SK-N-SH (cell line): Measurements from ENCODE around the gene TSACC. TPM values are rescaled to one million over a fixed set of nuclear protein-coding genes. Genes with fewer than 3 reads are reported as not detected.

Experiments
- CTCF ChIA-PET: fragments of 300-600, 350-600 bp; formaldehyde crosslinking; extraction: SDS; loops from one replicate; lab custom pipeline; 2021; lab: Yijun Ruan, JAX
- POLR2A ChIA-PET: fragments of 350-600 bp; sonication (Branson Sonifier 250); formaldehyde crosslinking; extraction: SDS; loops from one replicate; lab custom pipeline; 2020; ENCODE audit warnings: antibody characterized with exemption, inconsistent platforms; lab: Yijun Ruan, JAX
- DNase-seq: peaks from one replicate; pipeline ENCODE4 v3.0.0; 2012
- H2AFZ ChIP-seq: fragments of 200-600 bp; sonication (generic); 2 replicates; pipeline ENCODE4 v1.8.1; 2016; ENCODE audit warnings: antibody characterized with exemption, mild to moderate bottlenecking, low read depth
- H3F3A ChIP-seq: fragments of 200-600 bp; sonication (generic); replicated peaks from 2 replicates; pipeline ENCODE3; 2016; ENCODE audit warnings: antibody characterized with exemption, mild to moderate bottlenecking; ENCODE audit not compliant: insufficient read depth
- H3K27ac ChIP-seq, 2 experiments: fragments of 200-500 bp in 1 of 2; fragments of 200-600 bp in 1 of 2; sonication (Bioruptor generic) in 1 of 2; sonication (generic), shearing (Covaris generic) in 1 of 2; 2 replicates each; pipeline versions ENCODE4 v1.5.1 to v1.6.1; 2014 to 2016; ENCODE audit warnings: low read depth in 2 of 2, inconsistent platforms in 1 of 2, low read length in 1 of 2, mild to moderate bottlenecking in 1 of 2, mixed read lengths in 1 of 2
- H3K27me3 ChIP-seq: fragments of 200-600 bp; sonication (generic), shearing (Covaris generic); 2 replicates; pipeline ENCODE4 v1.6.1; 2016; ENCODE audit warnings: mixed run types; ENCODE audit not compliant: insufficient read depth
- H3K36me3 ChIP-seq, 2 experiments: fragments of 200-500 bp in 1 of 2; fragments of 200-600 bp in 1 of 2; sonication (Bioruptor generic) in 1 of 2; sonication (generic) in 1 of 2; replicated peaks in 1 of 2; 2 replicates each; pipeline versions ENCODE3 to v1.5.1; 2014 to 2016; ENCODE audit warnings: low read length in 1 of 2, mild to moderate bottlenecking in 1 of 2; ENCODE audit not compliant: insufficient read depth in 2 of 2, control insufficient read depth in 1 of 2
- H3K4me1 ChIP-seq, 2 experiments: fragments of 200-500 bp in 1 of 2; fragments of 200-600 bp in 1 of 2; sonication (Bioruptor generic) in 1 of 2; sonication (generic), shearing (Covaris generic) in 1 of 2; 2 replicates each; pipeline versions ENCODE4 v1.5.1 to v1.6.1; 2014 to 2016; ENCODE audit warnings: low read depth in 1 of 2, low read length in 1 of 2, mixed run types in 1 of 2; ENCODE audit not compliant: insufficient read depth in 2 of 2, control insufficient read depth in 1 of 2
- H3K4me2 ChIP-seq: fragments of 200-600 bp; sonication (generic), shearing (Covaris generic); 2 replicates; pipeline ENCODE4 v1.6.1; 2017; ENCODE audit warnings: mixed run types
- H3K4me3 ChIP-seq, 2 experiments: fragments of 200-500 bp in 1 of 2; fragments of 200-600 bp in 1 of 2; sonication (Bioruptor generic) in 1 of 2; sonication (generic), shearing (Covaris generic) in 1 of 2; 2 replicates each; pipeline versions ENCODE4 v1.5.1 to v1.8.1; 2014 to 2016; ENCODE audit warnings: low read depth in 2 of 2, inconsistent platforms in 1 of 2, low read length in 1 of 2, mild to moderate bottlenecking in 1 of 2, mixed read lengths in 1 of 2, moderate library complexity in 1 of 2
- H3K79me2 ChIP-seq: fragments of 200-600 bp; sonication (generic); 2 replicates; pipeline ENCODE4 v1.8.1; 2017; ENCODE audit warnings: mild to moderate bottlenecking; ENCODE audit not compliant: insufficient read depth
- H3K9ac ChIP-seq: fragments of 200-600 bp; sonication (generic); 2 replicates; pipeline ENCODE4 v1.6.1; 2017; ENCODE audit warnings: mixed run types
- H3K9me2 ChIP-seq: fragments of 200-600 bp; sonication (generic); 2 replicates; pipeline ENCODE4 v1.6.1; 2017; ENCODE audit warnings: mixed run types
- H3K9me3 ChIP-seq: fragments of 200-600 bp; sonication (generic); 2 replicates; pipeline ENCODE4 v1.6.1; 2017; ENCODE audit warnings: mixed run types, mild to moderate bottlenecking, moderate library complexity
- H4K20me1 ChIP-seq: fragments of 200-600 bp; sonication (generic); 2 replicates; pipeline ENCODE4 v1.6.1; 2017; ENCODE audit warnings: mild to moderate bottlenecking, mixed run types; ENCODE audit not compliant: insufficient read depth
- CHD2 ChIP-seq: fragments of 150-350 bp; IDR thresholded peaks from 2 replicates; pipeline ENCODE4 v1.6.1; 2018; ENCODE audit warnings: low read length; ENCODE audit not compliant: partially characterized antibody
- EP300 ChIP-seq, 2 experiments: IDR thresholded peaks; 2 replicates each; pipeline versions ENCODE4 v1.4.0 to v1.6.1; 2012; ENCODE audit warnings: borderline replicate concordance in 1 of 2, low read depth in 1 of 2, low read length in 1 of 2
- EZH2phosphoT487 ChIP-seq: fragments of 200-600 bp; sonication (generic); IDR thresholded peaks from 2 replicates; pipeline ENCODE4 v1.6.1; 2017; ENCODE audit warnings: low read depth, mixed run types, mild to moderate bottlenecking, antibody characterized with exemption, moderate library complexity, borderline replicate concordance
- MAX ChIP-seq: IDR thresholded peaks from 2 replicates; pipeline ENCODE4 v1.4.0; 2012; ENCODE audit warnings: low read depth
- NFIC ChIP-seq: IDR thresholded peaks from 2 replicates; pipeline ENCODE4 v1.4.0; 2012; ENCODE audit warnings: borderline replicate concordance
- RFX5 ChIP-seq: IDR thresholded peaks from 2 replicates; pipeline ENCODE4 v1.6.1; 2012; ENCODE audit warnings: mild to moderate bottlenecking, improper control_type of control experiment, low read length
- SIN3A ChIP-seq: IDR thresholded peaks from 2 replicates; pipeline ENCODE4 v1.6.1; 2012; ENCODE audit warnings: low read depth, mild to moderate bottlenecking, low read length, moderate library complexity, borderline replicate concordance
- TEAD4 ChIP-seq: IDR thresholded peaks from 2 replicates; pipeline ENCODE4 v1.4.0; 2012; ENCODE audit warnings: mild to moderate bottlenecking, borderline replicate concordance; ENCODE audit not compliant: insufficient read depth
- USF2 ChIP-seq: fragments of 150-350 bp; IDR thresholded peaks from 2 replicates; pipeline ENCODE4 v1.6.1; 2017; ENCODE audit warnings: antibody characterized with exemption, low read length, low read depth, borderline replicate concordance
- ZBTB33 ChIP-seq: IDR thresholded peaks from 2 replicates; pipeline ENCODE4 v1.4.0; 2012; ENCODE audit warnings: low read depth, borderline replicate concordance
- WGBS: methylation state at CpG from one replicate; pipeline ENCODE4 v1.1.6; 2017; ENCODE audit warnings: low lambda C conversion rate; 5-methylcytosine and 5-hydroxymethylcytosine counted together
- polyA plus RNA-seq, 3 experiments: library from polyadenylated mRNA; depleted of rRNA; stranded (reverse); fragments of >200 nt; gene quantifications; 2 replicates each; pipeline ENCODE4 v1.2.3, GENCODE V29; 2012

The TSACC gene
- polyA plus RNA-seq, 1 of the 3 experiments (the other 2 are of a cell fraction) = 1.5 TPM

GRCh38 chr1:156386134-156386901 is 48.0 kb downstream of the TSACC start:
- Histone ChIP-seq H3K9ac (no peak overlapping the region), H2AFZ (no peak overlapping the region), H3K27me3 (no peaks in the 10 kb centered on the region; the same call in 1 of the 2 replicates), H4K20me1 (no peaks in the 10 kb centered on the region), H3K27ac (no peak overlapping the region), H3K79me2 (no peaks in the 10 kb centered on the region), H3K4me3 (no peak overlapping the region), H3K9me3 (no peaks in the 10 kb centered on the region), H3K36me3 (no peaks in the 10 kb centered on the region), H3K4me2 (no peak overlapping the region), H3K4me1 (peaks cover 0 to 6% of the 10 kb centered on the region in 2 experiments; a peak in 1 of 4 replicates), H3F3A (no peaks in the 10 kb centered on the region), H3K9me2 (no peaks in the 10 kb centered on the region)
- TF ChIP-seq SIN3A (no peak), TEAD4 (no peak), ZBTB33 (no peak), EZH2phosphoT487 (no peak), USF2 (no peak), EP300 (IDR thresholded peaks at IDR 0.05; ENCODE audit: borderline replicate concordance in 1 of 2, low read depth in 1 of 2, low read length in 1 of 2) (no peak), MAX (no peak), NFIC (no peak), RFX5 (no peak), CHD2 (no peak)
- DNase-seq = no peak
- WGBS = 62% methylated on average over 6 of the region's 6 CpGs
- POLR2A ChIA-PET = no interaction called here
- CTCF ChIA-PET = interaction anchor here (0.6 to 12.4 kb wide), 77 partner anchors 8 to 701 kb away, joined by 3 to 412 read pairs (median 5); partner anchors contain the start of genes BCAN, CCT3, GPATCH4 and HDGF
